ENCODE measurements around the gene TGIF1.

The TGIF1 gene

DNA sequence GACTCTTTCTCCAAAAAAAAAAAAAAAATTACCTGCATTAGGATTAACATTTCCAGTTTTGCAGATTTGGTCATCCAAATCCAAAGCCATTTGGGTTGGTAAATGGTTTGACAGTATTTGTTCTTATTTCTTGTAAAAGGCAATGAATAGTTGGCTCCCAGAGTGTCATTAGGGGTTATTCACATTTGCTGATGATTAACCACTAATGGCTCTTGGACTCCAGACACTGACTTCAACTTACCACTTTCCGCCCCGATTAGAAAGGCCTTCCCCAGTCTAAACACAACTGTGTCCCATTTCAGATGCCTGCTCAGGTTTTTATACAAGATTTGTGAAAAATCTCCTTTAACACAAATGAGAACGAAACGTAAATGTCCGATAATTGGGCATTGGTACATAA lies 9.6 kb upstream of the TGIF1 start:
- no peak for DNase-seq

DNA sequence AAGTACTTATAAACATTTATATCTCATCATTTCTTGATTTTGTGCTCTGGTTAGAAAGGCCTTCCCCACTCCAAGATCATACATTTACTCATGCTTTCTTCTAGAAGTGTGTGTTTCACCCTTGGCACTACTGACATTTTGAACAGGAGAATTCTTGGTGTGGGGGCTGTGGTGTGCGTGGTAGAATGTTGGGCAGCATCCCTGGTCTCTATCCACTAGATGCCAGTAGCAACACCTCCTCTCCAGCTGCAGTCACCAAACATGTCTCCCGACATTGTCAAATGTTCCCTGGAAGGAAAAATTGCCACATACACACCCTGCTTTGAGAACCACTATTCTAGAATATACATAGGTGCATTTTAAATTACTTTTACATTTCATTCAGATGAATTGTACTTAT lies 8.7 kb upstream of the TGIF1 start:
- peak; percentile 13 for DNase-seq

DNA sequence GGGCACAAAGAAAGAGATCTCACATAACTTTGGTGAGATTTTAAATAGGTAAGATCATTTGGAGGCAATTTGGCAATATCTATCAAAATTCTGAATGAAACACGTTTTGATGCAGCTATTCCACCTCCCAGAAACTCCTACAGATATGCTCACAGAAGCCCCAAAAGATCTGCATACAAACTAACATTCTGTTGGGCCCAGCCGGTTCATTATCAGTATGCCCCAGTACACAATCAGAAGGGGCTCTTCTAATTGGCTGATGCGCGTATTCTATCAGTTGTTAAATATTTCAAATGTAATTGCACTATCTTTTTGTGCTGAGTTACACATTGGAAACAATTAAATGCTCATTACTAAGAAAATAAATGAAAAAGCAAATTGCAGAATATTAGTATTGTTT lies 7.1 kb upstream of the TGIF1 start:
- DNase-seq: no peak

DNA sequence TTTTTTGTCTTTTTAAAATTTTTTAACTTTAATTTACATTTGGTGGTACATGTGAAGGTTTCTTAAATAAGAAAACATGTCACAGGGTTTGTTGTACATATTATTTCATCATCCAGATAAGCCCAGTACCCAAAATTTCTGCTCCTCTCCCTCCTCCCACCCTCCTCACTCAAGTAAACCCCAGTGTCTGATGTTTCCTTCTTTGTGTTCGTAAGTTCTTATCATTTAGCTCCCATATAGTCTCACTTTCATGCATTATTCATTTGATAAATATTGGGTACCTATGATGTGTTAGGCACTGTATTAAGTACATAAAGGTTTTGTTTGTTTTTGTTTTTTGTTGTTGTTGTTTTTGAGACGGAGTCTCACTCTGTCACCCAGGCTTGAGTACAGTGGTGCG lies 5.7 kb upstream of the TGIF1 start:
- DNase-seq: no peak

DNA sequence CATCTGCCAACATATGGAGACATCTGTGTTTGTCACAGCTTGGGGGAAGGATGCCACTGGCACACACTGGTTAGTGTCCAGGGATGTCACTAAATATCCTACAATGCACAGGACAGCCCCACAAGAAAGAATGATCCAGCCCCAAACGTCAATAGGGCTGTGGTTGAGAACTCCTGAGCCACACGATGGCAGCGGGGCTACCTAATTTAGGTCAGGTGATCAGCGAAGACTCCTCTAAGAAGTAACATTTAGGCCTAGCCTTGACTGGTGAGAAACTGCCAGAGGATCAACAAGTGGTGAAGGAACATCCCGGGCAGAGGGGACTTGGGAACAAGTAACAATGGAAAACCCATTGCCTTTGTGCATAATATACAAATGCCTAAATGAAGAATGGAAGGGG lies 5.0 kb upstream of the TGIF1 start:
- no peak for DNase-seq

DNA sequence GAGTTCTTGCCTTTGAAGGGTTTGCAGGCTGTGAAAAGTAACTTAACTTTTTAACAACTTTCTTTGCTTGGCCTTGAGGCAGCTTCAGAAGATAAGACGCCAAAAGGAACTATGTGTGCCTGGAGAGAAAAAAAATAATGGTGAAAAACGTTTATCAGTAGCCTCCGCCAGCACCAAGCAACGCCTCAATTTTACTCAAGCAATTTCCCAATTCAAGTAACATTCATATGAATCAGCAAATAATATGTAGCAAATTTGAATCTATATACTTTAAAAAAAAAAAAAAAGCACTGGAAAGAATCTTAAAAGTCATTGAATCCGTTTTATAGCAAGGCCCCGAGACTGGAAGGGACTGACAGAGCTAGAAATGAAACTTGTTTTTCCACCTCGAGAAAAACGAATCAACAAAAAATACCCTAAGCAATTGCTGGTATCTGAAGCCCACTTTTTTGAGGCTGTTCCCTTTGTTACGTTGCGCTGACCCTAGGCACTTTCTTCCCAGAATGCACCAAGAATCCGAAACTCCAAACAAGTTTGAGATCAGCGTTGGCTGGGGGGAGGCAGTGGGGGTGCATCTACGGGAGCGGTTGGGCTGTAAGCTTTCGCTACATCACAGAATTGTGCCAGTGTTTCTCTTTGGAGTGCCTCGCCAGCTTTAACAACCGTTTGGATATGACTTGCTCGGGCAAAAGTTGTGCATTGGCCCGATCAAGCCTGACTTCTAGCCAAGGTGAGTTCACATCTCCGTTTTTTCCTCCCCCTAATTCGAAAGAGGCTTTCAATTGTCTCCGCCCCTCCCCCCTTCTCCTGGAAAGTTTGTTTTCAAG lies 2.7 kb upstream of the TGIF1 start:
- DNase-seq: no peak

DNA sequence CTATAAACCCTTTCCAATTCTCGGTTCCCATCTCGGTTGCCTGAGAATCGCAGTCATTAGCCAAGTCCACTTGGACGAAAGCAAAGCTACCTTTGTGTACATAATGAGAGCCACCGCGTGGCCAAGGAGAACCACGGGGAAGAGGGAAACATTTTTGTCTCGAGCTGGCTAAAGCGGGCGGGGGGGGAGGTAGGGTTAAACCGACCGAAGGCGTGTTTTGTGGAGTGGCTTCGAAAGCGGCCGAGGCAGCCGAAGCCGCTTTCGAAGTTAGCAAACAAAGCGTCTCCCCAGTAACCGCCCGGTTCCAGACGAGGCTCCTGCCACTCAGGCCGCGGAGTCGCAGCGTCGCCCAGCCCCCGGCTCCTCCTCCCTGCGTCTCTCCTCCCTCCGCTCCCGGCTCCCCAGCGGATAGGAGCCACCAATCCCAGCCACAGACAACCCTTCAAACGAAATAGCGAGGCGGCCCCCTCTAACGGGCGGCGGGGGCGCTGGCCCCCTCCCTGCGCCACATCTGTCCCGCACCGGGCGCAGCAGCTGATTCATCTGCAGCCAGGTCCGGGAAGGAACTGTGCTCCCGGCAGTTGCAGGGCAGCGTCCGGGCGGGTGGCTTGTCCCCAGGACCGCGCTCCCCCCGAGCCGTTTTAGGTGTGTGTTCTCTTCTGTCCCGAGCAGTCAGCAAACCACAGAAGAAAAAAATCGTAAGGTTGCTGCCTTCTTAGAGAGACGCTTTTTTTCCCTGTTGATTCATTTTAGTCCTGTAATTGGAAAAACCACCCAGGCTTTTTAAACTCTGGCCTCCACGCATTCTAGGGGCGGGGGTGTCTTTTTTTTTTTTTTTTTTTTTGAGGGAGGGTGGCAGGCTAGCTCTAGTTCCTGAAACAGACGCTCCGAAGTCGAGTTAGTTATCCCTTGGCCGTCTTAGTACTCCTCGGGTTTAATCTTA lies 1.8 kb upstream of the TGIF1 start:
- DNase-seq: peak; percentile 83

DNA sequence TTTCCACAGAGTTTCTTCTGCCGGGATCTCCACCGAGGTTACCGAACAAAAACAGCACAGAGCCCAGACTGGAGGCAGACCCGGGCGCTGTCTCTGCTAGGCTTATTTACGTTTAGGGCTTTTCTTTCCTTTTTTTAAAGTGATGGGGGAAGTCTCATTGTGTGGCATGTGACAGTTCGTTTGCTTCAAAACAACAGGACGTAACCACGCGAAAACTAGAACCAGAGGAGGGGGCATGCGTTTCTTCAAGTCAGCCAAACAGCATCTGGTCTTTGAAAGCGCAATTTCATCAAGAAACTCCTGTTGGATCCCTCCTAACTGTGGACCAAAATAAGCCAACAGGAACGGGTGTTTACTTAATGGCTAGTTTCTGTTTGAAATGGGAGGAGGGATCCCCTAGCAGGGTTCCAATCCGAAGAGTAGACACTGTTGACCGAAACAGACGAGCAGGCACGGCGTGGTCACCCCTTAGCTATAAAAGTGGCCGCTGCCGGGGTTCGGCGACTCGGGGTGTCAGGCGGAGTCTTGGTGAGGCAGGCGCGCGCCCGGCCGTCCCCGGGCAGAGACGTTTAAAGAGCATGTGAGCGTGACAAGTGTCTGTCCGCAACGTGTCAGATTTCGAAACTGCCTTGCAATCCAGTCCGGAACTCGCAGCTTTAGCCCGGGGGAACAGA lies 997 bp upstream of the TGIF1 start:
- DNase-seq: peak; percentile 32

DNA sequence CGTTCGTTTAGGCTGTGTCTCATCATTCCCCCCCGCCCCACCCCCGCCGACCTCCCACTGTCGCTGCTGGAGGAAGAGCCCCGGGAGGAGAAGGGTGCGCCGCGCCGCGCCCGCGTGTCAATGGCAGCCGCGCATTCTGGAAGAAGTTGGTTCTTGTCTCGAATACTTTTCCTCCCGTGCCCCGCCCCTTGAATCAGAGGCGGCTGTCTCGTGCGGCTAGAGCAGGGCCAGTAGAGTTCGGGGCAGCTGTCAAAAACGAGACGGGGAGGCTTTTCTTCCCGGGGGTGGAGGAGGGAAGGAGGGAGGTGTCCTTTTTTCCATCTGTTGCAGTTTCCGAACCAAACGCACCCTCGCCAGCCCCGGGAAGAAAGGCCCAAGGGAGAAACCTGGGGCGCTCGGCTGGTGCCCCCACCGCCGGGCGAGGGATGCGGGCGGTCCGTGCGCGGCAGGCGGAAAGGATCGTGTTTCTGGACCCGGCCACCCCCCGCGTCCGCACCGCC lies 410 bp upstream of the TGIF1 start:
- peak; percentile 47 for DNase-seq

DNA sequence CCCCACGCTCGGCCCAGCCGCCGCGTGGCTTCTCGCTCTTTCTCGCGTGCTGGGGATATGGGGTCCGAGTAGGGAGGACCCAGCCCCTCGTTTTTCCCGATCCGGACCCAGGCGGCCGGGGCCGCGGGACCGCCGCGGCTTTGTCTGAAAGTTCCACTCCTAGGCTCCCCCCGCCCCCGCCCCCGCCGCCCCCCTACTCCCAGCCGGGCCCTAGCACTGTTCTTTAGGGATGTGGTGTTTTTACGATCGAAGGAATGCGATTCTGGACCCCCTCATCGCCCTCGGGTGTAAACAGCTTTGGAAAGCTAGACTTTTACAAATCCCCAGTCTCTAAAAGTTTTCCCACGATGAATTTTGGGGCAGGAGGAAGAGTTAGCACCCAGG lies 819 bp downstream of the TGIF1 start:
- no peak for DNase-seq

DNA sequence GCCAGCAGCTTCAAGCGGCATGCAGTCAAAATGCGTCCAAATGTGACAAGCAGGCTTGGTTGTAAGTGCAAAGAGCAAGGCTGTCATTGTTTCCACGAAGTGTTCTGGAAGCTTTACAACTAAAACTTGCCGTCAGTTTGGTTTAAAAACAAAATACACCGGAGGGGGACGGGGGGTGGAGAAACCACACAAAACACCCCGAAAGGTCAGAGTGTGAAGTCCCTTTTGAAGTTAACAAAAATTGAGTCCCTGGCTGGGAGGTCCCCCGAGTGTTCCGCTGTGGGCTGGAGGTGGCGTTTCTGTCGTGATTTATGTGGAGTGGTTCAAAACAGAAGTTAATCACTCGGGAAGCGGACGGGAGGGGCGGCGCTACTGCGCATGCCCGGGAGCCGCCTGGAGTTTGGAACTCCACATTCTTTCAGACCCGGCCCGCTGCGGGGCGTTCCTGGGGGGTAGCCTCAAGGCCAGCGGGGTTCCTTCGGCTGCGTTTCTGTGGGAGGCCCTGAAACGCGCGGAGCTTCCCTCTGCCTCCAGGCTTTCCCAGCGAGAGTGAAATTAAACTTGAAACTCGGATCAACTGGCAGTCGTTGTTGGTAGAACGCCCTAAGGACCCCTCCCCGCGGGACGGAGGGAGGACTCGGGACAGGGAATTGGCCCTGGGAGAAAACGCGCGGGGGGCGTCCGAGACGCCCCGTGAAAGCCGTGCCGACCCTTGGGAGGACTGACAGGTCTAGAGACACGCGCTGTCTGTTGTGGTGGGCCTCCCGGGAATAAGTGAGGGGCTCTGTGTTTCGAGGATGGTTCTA lies 1.4 kb downstream of the TGIF1 start:
- peak; percentile 14 for DNase-seq

DNA sequence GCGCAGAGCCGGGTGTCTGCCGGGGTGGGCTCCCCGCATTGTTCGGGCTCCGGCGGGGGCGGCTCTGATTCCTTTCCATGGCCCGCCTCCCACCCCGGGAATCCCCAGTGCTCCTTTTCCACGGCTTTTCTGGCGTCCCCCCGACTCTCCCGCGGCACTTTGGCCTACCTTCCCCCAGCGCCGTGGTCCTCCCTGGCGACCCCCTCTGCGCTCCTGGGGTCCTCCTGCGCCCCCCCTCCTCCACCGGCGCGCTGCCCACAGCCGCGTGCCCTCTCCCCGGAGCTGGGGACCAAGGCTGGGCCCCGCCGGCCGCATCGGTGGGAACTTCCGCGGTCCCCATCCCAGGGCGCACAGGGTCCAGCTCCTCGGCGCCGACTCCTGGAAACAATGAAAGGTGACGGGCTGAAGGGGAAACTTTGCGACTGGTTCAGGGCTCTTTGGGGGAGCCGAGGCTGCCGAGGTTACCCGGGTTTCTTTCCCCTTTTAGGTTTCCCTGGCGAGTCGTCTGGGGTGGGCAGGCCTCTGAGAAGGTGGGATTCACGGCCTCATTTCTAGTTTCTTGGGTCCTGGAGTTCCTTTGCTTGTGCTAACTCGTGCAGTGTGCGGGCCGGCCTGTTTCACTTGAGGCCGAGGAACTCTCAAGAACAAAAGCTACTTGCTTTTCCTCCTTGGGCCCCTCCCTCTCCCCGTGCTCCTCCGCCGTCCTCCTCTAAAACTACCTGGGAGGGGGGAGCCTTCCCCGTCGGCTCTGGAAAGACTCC lies 2.2 kb downstream of the TGIF1 start:
- no peak for DNase-seq

DNA sequence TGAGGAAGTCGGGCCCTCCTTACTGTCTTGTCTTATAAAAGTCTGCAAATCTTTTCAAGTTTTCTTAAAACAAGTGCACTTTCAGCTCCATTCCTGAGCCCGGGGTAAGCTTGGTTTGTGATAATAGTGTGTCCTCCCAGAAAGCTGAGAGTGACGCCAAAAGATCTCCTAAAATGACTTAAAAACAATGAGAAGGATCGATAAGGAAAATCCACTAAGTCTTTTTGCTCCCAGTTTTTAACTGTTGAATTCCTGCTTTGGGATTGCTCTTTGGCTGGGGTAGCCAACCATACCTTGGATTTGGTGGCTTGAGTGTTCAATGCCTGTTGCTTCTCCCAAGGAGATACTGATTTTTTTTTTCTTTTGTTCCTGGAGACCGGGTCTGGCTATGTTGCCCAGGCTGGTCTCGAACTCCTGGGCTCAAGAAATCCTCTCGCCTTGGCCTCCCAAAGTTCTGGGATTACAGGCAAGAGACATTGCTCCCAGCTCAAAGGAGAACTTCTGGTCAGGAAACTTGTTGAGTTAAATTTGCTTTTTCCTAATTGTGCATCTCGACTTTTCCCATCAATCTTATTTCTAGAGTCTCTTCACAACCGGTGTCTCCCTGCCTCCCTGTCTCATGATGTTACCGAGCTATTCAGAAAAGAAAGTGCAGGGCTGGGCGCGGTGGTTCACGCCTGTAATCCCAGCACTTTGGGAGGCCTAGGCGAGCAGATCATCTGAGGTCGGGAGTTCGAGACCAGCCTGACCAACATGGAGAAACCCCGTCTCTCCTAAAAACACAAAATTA lies 3.0 kb downstream of the TGIF1 start:
- DNase-seq: no peak

DNA sequence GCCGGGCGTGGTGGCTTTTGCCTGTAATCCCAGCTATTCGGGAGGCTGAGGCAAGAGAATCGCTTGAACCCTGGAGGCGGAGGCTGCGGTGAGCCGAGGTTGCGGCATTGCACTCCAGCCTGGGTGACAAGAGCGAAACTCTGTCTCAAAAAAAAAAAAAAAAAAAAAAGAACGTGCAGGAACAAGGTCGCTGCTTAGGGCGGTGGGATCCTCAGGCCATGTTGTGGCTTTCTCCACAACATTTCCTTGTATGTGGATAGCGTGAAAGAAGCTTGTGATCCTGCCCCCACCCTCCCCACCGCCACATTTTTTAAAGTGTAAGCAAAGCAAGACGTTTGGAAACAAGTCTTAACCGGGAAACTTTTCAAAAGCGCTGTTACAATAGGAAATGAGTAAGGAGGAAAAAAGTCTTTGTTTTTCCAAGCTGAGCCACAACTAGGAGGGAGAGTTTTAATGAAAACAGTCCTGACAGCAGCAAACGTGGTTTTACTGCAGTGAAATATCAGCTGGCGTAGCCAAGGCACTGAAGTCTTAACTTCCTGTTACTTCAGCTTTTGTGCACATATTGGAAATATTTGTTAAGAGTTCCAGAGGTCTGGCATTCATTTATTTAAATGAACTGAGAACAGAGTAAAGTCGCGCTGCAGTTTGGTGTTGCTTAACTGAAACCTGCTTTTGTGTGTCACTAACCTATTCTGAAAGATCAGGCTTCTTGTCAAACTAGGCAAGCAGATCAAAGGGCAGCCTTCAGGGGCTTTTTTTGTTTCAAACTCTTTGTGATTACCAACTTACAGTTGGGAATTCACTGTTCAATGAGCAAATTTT lies 3.8 kb downstream of the TGIF1 start:
- DNase-seq: no peak

DNA sequence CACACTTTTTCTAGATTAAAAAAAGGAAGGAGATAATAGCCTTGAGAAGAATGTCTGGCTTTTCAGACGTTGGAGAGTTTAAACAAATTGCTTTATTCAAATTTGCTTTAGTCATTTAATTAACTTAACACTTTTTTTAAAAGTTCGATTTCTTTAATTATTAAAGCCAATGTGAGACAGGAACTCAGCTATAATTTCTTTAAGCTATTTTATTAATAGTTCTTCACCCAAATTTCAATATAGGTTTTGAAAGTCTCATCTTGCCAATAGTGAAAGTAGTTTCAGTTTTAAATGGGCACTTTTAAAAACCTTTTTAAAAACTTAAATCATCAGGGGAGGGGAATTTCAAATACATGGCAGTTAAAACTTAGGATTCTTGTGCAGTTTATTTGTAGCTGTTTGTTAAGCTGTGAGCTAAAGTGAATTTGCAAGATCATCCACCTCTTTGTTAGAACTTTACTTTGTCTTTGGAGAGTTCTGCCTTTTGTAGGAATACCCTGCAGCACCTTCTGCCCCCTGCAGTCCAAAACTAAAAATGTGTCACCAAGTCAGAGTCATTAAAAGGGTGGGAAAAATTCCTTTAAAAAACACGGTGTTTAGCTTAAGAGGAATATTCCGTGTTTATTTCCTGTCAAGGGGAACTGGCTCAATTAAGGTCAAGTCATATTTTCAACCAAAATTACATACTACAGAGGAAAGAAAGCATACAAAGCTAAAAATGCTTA lies 4.6 kb downstream of the TGIF1 start:
- peak; percentile 49 for DNase-seq

DNA sequence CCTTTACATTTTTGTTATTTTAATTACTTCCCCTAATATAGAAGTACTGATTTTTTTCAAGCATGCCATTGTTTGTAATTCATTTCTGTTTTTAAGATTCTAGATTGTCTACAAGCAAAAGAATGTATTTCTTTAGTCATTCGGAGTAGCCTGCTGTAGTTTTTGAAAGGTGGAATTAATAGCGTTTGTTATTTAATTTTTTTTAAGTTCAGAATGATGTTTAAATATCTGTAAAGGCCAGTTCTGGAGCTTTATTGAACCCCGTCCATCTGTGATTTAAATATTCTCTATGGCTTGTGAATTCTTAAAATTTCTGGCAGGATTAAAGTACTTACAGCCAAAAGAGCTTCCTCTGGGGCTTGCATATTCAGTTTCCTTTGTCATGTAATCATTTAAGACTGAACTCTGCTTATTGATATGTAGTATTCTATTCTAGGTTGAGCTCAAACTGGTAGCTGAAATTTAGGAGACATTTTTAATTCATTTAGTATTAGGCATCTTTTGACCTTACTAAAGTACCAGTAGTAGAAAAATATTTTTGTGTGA lies 5.2 kb downstream of the TGIF1 start:
- no peak for DNase-seq

DNA sequence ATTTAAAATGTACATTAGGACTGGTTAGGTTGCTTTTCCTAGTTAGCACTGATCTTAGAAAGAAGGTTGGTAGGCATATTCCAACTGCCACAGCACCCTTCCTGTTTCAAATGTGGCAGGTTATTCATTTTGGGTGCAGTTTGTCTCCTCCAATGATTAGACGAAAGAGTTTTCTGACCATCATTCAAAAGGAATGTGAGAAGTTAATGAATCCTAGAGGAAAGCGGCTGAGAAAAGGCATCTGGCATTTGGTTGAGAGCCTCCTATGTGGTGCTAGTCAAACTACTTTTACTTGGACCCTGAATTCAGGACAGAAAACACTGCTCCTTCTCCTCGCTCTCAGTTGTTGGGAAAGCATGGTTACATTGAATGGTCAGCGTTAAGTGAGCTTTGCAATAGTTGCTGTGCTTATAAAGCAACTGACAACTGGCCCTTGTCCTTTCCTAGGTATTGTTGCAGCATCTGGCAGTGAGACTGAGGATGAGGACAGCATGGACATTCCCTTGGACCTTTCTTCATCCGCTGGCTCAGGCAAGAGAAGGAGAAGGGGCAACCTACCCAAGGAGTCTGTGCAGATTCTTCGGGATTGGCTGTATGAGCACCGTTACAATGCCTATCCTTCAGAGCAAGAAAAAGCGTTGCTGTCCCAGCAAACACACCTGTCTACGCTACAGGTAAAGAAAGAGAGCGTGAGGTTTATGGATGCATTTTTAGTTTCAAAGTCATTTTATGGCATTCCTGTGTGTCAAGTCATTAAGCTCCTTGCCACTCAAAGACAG lies 6.1 kb downstream of the TGIF1 start:
- DNase-seq: no peak

DNA sequence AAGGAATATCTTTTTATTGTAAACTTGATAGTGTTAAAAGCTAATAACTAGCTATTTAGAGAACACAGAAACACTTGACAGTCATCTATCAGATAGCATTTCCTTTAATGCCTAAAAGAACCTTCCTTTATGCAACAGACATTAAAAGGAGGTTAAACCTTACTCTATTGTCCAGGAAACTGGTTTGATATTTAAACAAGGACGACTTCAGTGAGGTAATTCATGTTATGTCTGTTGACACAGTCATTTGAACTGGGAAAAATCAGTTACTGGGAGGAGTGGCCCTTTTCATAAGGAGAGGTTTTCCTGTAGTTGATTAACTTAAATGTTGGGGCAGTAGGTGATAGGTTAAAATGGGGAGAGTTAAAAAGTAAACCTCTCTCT lies 6.7 kb downstream of the TGIF1 start:
- DNase-seq: no peak

All from NCI-H1694 treated with DMSO at 0.1 percent for 48 hours (cell line).